Measurements from ENCODE around the gene CPXCR1. TPM values are rescaled to one million over a fixed set of nuclear protein-coding genes. Genes with fewer than 3 reads are reported as not detected.

Gene CPXCR1
- not detected in 5 replicates for total RNA-seq (2022; extraction: Qiagen RNA extraction)

DNA sequence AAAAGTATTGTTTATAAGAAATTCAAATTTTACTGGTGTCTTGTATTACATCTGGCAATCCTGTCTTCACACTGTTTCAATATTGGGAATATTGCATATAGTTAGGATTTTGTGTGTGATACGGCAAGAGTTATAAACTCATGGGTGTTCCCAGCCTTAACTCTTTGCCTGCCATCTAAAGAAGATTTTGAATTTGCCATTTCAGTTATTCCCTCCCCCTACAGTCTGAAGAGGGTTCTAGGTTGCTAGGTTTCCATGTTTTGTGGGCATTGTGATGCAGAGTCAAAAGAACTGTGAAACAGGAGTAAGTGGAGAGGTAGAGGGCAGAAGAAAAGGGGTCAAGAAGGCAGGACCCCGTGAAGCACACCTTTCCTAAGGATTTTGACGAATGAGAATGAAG lies at the start of gene CPXCR1:
CPXCR1 (plus strand) TSS at position 301 of the 400 bp plus-strand sequence. CDS start 6,190 bp downstream, outside the sequence.

